ENCODE data around the gene CTNND1.

- TF ChIP-seq CTCF (IDR thresholded peaks at IDR 0.05) (no peak), EP300 (IDR thresholded peaks at IDR 0.05) (no peak), POLR2A (IDR thresholded peaks at IDR 0.05) (no peak)
Observed at GRCh38 chr11:57775491-57775890, 13.9 kb downstream of the CTNND1 start.

Data from gastroesophageal sphincter (tissue), 3 donors.